NB4 (cell line): ENCODE results near the gene ZNF407.

Experiments
- CTCF ChIP-seq: IDR thresholded peaks from one replicate; pipeline ENCODE4 v1.5.1; 2012; ENCODE audit warnings: low read depth, low read length
- MYC ChIP-seq: IDR thresholded peaks from 2 replicates; pipeline ENCODE4 v1.6.1; 2011; ENCODE audit warnings: low read depth, low read length

- no peak for TF ChIP-seq CTCF
- no peak for TF ChIP-seq MYC
These were observed 202.4 kb downstream of the ZNF407 start for GRCh38 chr18:74800098-74800497.
